Hippocampal formation (tissue), 2 donors: ENCODE results near the gene FCGR2B.
"Not testable (repeated sequence)": the region's sequence is repeated elsewhere in the genome, so short reads cannot be mapped to it uniquely, and the experiment has no call there.

ENCODE experiments used
- DNase-seq, 2 donors: peaks; one replicate each; lab custom pipeline; 2025; lab: John Stamatoyannopoulos, UW

FCGR2B gene

GRCh38 chr1:161647507-161648360 is 15.2 kb upstream of the FCGR2B start:
- DNase-seq, result peak in 1 of 2 donors; percentile 45

GRCh38 chr1:161653541-161653940 is 9.4 kb upstream of the FCGR2B start:
- not testable (repeated sequence) for DNase-seq

DNA sequence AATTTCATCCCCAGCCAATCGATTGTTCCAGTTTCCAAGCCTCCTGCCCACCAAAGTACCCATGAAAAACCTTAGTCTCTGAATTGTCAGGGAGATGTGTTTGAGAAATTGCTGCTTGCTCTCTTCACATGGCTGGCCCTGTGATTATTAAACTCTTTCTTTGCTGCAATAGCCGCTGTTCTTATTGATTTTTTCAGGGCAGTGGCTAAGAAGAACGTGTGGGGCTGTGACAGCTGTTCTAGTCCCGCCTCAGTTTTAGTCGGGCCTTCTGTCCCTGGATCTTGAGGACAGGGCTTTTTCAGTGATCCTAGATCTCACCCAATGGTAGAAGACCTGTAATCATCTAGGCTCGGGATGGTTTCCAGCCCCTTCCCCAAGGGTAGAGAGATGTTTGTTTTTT is 9.0 kb upstream of the FCGR2B start:
- DNase-seq, result not testable (repeated sequence)

DNA sequence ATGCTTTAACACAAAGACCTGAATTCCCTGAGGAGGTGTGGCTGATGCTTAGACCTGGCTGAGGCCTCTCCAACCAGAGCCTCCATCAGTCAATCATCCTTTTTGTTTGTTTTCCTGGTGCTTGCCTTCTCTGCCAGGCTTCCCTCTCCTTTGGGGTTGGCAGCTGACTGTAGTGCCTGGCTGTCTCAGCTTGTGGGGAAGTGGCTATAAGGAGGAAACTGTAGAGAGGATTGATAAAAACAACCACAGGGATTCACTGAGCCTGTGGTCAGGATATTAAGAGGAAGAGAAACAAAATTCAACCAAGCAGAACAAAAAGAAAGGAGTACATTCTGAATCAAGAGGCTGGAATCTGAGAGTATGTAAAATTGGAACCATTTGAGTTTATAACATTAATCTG is 4.4 kb upstream of the FCGR2B start:
- DNase-seq, result not testable (repeated sequence)

DNA sequence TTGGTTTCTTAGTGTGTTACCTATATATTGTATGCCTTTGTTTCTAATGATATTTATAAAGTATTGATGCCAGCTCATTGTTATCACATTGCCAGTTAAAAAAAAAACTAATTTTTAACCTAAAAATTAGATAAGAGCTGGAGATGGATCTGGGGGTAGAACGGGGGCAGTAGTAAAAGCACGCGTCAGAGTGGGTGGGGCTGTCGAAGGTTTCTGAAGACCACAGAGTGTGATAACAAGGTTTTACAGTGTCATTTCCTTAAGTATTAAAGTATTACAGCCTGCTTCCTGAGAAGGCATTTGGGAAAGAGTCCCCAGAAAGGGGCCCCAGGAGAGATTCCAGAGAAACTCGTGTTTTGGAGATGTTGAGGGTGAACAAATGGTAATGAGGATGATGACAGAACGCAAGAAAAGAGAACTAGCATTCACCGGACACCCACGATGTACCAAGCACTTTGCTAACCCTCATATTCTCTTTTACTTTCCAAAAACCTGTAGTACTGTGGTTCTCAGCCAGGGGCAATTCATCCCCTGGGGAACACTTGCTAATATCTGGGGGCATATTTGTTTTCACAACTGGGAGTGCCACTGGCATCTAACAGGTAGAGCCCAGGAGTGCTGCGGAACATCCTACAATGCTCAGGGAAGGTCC is 1.2 kb upstream of the FCGR2B start:
- not testable (repeated sequence) for DNase-seq

DNA sequence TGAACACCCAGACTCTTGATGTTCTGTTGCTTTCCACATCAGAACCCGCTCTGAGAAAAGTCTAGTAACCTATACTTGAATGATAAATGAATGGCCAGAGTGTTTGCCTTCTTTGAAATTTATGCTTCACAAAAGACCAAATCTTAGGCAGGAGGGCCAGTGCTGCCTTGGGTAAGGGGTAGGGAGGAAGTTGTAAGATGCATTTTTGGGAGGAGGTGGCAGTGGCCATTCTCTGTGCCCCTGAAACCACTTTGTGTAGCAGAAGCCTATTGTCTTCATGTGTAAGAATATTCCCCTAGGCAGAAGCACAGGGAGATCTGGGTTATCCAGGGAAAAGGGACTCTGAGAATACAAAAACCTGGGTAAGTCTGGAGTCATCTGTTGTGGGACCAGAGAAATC is 626 bp downstream of the FCGR2B start:
- not testable (repeated sequence) for DNase-seq

DNA sequence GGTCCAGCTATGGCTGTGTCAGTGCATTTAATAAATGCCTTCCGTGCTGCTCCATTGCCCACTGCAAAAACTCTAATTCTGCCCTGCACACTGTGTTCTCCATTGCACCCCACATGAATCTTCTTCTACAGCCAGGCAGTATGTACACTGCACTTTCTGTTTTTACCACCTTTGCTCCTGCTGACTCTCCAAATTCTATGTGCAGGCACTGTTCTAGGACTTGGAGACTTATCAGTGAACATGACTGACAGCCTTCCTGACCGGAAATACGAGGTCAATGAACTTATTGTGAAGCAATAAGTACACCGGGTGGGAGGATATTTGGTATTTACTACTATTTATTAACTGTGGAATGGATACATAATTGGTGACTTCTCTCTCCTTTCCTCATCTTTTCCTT is 1.7 kb downstream of the FCGR2B start:
- not testable (repeated sequence) for DNase-seq

- DNase-seq, result not testable (repeated sequence)
These were observed 8.4 kb downstream of the FCGR2B start for GRCh38 chr1:161671045-161672020.

DNA sequence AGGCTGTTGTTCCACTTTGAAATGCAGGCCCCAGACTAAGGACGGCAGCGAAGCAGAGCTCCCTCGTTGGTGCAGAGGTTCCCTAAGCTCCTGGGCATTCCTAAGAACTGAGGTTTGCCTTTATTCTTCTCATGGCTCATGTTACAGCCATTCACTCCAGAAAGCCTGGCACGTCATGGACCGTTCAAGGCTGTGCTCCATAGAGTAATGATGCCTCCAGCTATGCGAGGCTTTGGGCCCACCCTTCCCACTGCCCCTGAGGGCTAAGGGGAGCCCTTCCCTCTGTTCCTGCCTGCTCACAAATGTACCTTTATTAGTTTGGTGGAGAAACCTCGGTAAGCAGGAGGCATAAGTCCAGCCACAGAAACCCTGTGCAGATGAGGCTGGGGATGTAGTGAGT is 10.5 kb downstream of the FCGR2B start:
- DNase-seq, result not testable (repeated sequence)

DNA sequence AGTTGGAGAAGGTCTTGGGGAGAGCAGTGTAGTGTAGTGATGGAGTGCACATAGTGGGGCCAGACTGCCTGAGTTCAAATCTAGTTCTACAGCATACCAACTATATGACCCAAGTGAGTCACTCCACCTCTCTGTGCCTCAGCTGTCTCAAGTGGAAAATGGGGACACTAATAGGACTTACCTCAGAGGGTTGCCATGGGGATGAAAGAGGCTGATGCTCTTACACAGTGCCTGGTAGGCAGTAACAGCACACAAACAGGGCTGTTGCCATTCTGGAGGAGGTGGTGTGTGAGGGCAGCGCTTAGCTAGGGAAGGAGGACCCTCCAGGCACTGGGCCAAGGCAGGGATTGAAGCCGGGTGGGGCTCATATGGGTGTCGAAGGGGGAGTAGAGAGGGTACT is 11.5 kb downstream of the FCGR2B start:
- not testable (repeated sequence) for DNase-seq

DNA sequence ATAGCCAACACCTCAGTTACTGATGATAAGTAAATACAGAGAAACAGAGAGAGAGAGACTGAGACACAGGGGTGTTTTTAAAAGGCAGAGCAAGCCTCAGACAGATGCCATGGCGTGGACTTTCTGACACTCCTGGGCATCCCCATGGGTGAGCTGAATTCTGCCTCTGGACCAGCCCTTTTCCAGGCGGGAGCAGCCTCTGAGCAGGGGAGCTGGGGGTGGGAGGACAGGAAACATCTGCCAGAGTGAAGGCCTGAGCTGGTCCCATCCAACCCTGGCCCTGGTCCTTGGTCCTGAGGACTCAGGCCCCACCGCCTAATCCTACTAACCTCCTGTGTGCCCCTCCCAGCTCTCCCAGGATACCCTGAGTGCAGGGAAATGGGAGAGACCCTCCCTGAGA is 12.0 kb downstream of the FCGR2B start:
- not testable (repeated sequence) for DNase-seq

DNA sequence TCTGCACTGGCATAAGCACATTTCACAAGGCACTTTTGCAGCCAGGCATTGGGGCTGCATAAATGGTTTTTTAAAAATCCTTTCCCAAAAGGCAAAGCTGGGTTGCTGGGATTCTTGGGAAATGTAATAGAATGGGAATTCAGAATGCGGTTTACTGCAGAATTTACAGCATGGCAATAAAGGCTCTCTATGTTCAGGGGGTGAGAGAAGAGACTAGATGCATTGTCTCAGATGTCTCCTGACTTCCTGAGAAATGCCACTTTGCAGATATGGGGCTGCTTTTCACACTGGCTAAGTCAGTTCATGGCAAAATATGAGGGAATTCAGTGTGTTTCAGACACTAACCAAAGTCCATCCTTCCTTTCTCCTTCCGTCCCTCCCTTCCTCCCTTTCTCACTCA is 13.5 kb downstream of the FCGR2B start:
- peak in 1 of 2 donors; percentile 8 for DNase-seq

DNA sequence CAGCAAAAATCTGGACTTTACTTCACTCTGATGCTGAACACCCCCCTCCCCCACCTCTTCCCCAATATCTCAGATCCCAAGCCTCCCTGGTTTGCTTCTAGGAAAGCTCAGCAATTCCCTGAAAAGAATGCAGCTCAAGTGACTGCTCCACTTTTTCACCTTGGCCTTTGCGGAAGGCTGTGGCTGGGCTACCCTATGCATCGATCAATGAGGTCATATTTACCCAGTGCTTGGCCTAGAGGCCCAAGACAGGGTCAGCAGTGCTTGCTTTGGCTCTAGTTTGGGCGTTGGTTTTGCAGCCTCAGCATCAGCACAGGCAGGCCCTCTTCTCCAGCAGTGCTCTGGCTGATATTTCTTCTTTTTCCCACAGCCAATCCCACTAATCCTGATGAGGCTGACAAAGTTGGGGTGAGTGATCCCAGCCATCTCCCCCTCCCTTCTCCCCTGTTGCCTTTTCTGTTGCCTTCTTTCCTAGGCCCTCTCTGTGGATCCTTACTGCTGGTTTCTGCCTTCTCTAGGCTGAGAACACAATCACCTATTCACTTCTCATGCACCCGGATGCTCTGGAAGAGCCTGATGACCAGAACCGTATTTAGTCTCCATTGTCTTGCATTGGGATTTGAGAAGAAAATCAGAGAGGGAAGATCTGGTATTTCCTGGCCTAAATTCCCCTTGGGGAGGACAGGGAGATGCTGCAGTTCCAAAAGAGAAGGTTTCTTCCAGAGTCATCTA is 14.2 kb downstream of the FCGR2B start:
- no peak for DNase-seq

GRCh38 chr1:161678500-161678899 is 15.6 kb downstream of the FCGR2B start:
- no peak for DNase-seq

- DNase-seq, result no peak
These were observed 18.9 kb downstream of the FCGR2B start for GRCh38 chr1:161681879-161682278.

GRCh38 chr1:161688946-161689345 is 26.0 kb downstream of the FCGR2B start:
- DNase-seq, result no peak

- no peak for DNase-seq
These were observed 28.9 kb downstream of the FCGR2B start for GRCh38 chr1:161691846-161692245.

DNA sequence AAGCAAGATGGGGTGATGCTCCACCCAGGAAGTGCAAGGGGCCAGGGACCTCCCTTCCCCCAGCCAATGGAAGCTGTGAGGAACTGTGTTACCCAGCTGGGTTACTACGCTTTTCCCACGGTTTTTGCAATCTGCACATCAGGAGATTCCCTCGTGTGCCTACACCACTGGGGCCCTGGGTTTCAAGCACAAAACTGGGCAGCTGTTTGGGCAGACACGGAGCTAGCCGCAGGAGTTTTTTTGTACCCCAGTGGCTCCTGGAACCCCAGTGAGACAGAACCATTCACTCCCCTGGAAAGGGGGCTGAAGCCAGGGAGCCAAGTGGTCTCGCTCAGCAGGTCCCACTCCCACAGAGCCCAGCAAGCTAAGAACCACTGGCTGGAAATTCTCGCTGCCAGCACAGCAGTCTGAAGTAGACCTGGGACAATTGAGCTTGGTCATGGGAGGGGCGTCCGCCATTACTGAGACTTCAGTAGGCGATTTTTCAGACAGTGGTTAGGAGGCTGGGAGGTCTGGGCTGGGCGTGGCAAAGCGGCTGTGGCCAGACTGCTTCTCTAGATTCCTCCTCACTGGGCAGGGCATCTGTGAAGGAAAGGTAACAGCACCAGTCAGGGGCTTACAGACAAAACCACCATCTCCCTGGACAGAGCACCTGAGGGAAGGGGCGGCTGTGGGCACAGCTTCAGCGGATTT is 30.2 kb downstream of the FCGR2B start:
- DNase-seq, result not testable (repeated sequence)

- not testable (repeated sequence) for DNase-seq
These were observed 35.4 kb downstream of the FCGR2B start for GRCh38 chr1:161698302-161698701.

DNA sequence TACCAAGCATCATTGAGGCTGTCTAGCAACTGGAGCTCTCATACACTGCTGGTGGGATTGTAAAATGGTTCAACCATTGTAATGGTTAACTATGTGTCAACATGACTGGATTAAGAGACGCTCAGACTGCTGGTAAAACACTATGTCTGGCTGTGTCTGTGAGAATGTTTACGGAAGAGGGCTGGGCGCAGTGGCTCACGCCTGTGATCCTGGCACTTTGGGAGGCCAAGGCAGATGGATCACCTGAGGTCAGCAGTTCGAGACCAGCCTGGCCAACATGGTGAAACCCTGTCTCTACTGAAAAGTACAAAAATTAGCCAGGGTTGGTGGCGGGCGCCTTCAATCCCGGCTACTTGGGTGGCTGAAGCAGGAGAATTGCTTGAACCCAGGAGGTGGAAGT is 39.3 kb downstream of the FCGR2B start:
- no peak for DNase-seq

GRCh38 chr1:161705537-161705936 is 42.6 kb downstream of the FCGR2B start:
- no peak for DNase-seq
